Small intestine (tissue), 7 donors: ENCODE data around the gene CEP63. TPM values are rescaled to one million over a fixed set of nuclear protein-coding genes. Genes with fewer than 3 reads are reported as not detected.

Experiments
- DNase-seq, 2 donors: peaks; one replicate each; pipeline versions ENCODE4 v3.0.0 to v3.0.0-alpha.2; 2013
- FAIRE-seq: peaks from 2 replicates; lab custom pipeline; 2012; peaks lifted over from hg19 to GRCh38; lab: Jason Lieb, UNC
- H3K27ac ChIP-seq, 3 donors: one replicate each; pipeline ENCODE4 v1.5.1; 2013; ENCODE audit warnings: low read length in 2 of 3, mild to moderate bottlenecking in 2 of 3, control low read depth in 1 of 3, inconsistent platforms in 1 of 3, low read depth in 1 of 3, moderate library complexity in 1 of 3
- H3K27me3 ChIP-seq, 3 donors: one replicate each; pipeline ENCODE4 v1.6.1; 2013; ENCODE audit warnings: low read length in 3 of 3, inconsistent platforms in 1 of 3; ENCODE audit not compliant: control insufficient read depth in 3 of 3, insufficient read depth in 3 of 3
- H3K36me3 ChIP-seq, 3 donors: one replicate each; pipeline ENCODE4 v1.6.1; 2013; ENCODE audit warnings: low read length in 3 of 3, inconsistent platforms in 1 of 3, low read depth in 1 of 3, mild to moderate bottlenecking in 1 of 3, moderate library complexity in 1 of 3; ENCODE audit not compliant: control insufficient read depth in 3 of 3, insufficient read depth in 2 of 3
- H3K4me1 ChIP-seq, 3 donors: one replicate each; pipeline ENCODE4 v1.6.1; 2013; ENCODE audit warnings: low read length in 2 of 3, inconsistent platforms in 1 of 3, low read depth in 1 of 3, mild to moderate bottlenecking in 1 of 3, moderate library complexity in 1 of 3; ENCODE audit not compliant: control insufficient read depth in 3 of 3, insufficient read depth in 2 of 3
- H3K4me3 ChIP-seq, 3 donors: one replicate each; pipeline ENCODE4 v1.5.1; 2013; ENCODE audit warnings: low read length in 3 of 3, control low read depth in 1 of 3, inconsistent platforms in 1 of 3, low read depth in 1 of 3, mild to moderate bottlenecking in 1 of 3, moderate library complexity in 1 of 3
- H3K9me3 ChIP-seq, 2 donors: one replicate each; pipeline ENCODE4 v1.6.1; 2013; ENCODE audit warnings: low read depth in 1 of 2, low read length in 1 of 2; ENCODE audit not compliant: control insufficient read depth in 2 of 2, insufficient read depth in 1 of 2
- WGBS, 3 donors: extraction: QIAGEN DNeasy Blood & Tissue Kit; methylation state at CpG; one replicate each; pipeline ENCODE4 v1.1.7; 2013; 5-methylcytosine and 5-hydroxymethylcytosine counted together
- polyA plus RNA-seq, 4 donors: library from polyadenylated mRNA; stranded (reverse) in 3 of 4; unstranded in 1 of 4; fragments of 200-250 nt in 3 of 4; fragments of 120-200 nt in 1 of 4; gene quantifications; one replicate each; pipeline versions ENCODE4 v1.2.1 to v1.2.3, GENCODE V29; 2013
- donor health status: healthy with polysubstance abuse.
- donor health status: control.
- donor health status: control.
- donor health status: Bipolar disorder and iron deficiency.
- donor health status: healthy.

The CEP63 gene
- polyA plus RNA-seq, 4 donors, result 10.3 to 27.0 (median 13.9) TPM

GRCh38 chr3:134619301-134619615 is 133.4 kb downstream of the CEP63 start:
- DNase-seq, result no peak
- no peaks in the 10 kb centered on the region for H3K27me3 ChIP-seq
- FAIRE-seq, result no peak
- peaks cover 0 to 7% (median 0%) of the 10 kb centered on the region in 3 donors for H3K4me1 ChIP-seq
- H3K36me3 ChIP-seq, result peaks cover 0 to 2% (median 0%) of the 10 kb centered on the region in 3 donors
- no peaks in the 10 kb centered on the region for H3K9me3 ChIP-seq
- 83 to 90% (median 85%) methylated on average over 2 of the region's 2 CpGs for WGBS, 3 donors
- no peak overlapping the region for H3K27ac ChIP-seq
- H3K4me3 ChIP-seq, result no peak overlapping the region

GRCh38 chr3:134619884-134620445 is 134.1 kb downstream of the CEP63 start:
- no peaks in the 10 kb centered on the region for H3K27me3 ChIP-seq
- no peak overlapping the region for H3K4me3 ChIP-seq
- WGBS, 3 donors, result 81 to 90% (median 89%) methylated on average over 8 of the region's 8 CpGs
- peaks cover 0 to 7% (median 0%) of the 10 kb centered on the region in 3 donors for H3K4me1 ChIP-seq
- H3K27ac ChIP-seq, result no peak overlapping the region
- H3K36me3 ChIP-seq, result peaks cover 0 to 2% (median 0%) of the 10 kb centered on the region in 3 donors
- DNase-seq, result no peak
- FAIRE-seq, result no peak
- H3K9me3 ChIP-seq, result no peaks in the 10 kb centered on the region

GRCh38 chr3:134620476-134621115 is 134.7 kb downstream of the CEP63 start:
- no peaks in the 10 kb centered on the region for H3K9me3 ChIP-seq
- no peak overlapping the region for H3K4me3 ChIP-seq
- no peaks in the 10 kb centered on the region for H3K27me3 ChIP-seq
- FAIRE-seq, result no peak
- DNase-seq, result no peak
- peaks cover 0 to 7% (median 0%) of the 10 kb centered on the region in 3 donors for H3K4me1 ChIP-seq
- H3K27ac ChIP-seq, result no peak overlapping the region
- 83 to 88% (median 86%) methylated on average over 5 of the region's 5 CpGs for WGBS, 3 donors
- H3K36me3 ChIP-seq, result peaks cover 0 to 2% (median 0%) of the 10 kb centered on the region in 3 donors

- H3K4me1 ChIP-seq, result peaks cover 0 to 7% (median 0%) of the 10 kb centered on the region in 3 donors
- no peak overlapping the region for H3K4me3 ChIP-seq
- no peak overlapping the region for H3K27ac ChIP-seq
- H3K9me3 ChIP-seq, result no peaks in the 10 kb centered on the region
- DNase-seq (no peak), FAIRE-seq (no peak)
- no peaks in the 10 kb centered on the region for H3K27me3 ChIP-seq
- H3K36me3 ChIP-seq, result no peaks in the 10 kb centered on the region
- WGBS, 3 donors, result 70 to 85% (median 85%) methylated on average over 3 of the region's 3 CpGs
Observed at GRCh38 chr3:134621854-134622253, 136.0 kb downstream of the CEP63 start.

GRCh38 chr3:134622806-134623365 is 137.0 kb downstream of the CEP63 start:
- Histone ChIP-seq H3K27me3 (no peaks in the 10 kb centered on the region), H3K4me3 (no peak overlapping the region), H3K27ac (peak overlapping the region in 1 of 3 donors; percentile 21), H3K36me3 (no peaks in the 10 kb centered on the region), H3K9me3 (no peaks in the 10 kb centered on the region), H3K4me1 (peaks cover 0 to 7% (median 0%) of the 10 kb centered on the region in 3 donors)
- DNase-seq (peak; percentile 51 to 68), FAIRE-seq (no peak)
- WGBS, 3 donors, result 36 to 66% (median 52%) methylated on average over 5 of the region's 5 CpGs

- Histone ChIP-seq H3K27ac (no peak overlapping the region), H3K9me3 (no peaks in the 10 kb centered on the region), H3K36me3 (no peaks in the 10 kb centered on the region), H3K4me3 (no peak overlapping the region), H3K4me1 (peaks cover 0 to 7% (median 0%) of the 10 kb centered on the region in 3 donors), H3K27me3 (no peaks in the 10 kb centered on the region)
- no peak for FAIRE-seq
- 88 to 98% (median 91%) methylated on average over 7 of the region's 7 CpGs for WGBS, 3 donors
- DNase-seq, result no peak
Observed at GRCh38 chr3:134623615-134624245, 137.9 kb downstream of the CEP63 start.

Other genes starting within 250 kb of the CEP63 start
- gene RYK, start 235.2 kb upstream of the CEP63 start, polyA plus RNA-seq, result 10 to 100 TPM; 13.2 to 54.2 (median 22.0) TPM
- gene AMOTL2, start 111.6 kb upstream of the CEP63 start, polyA plus RNA-seq, result 10 to 100 TPM in 2 of 4 donors, 1 to 10 TPM in 2; 6.7 to 44.3 (median 10.3) TPM
- 10 to 100 TPM; 45.6 to 72.7 (median 65.8) TPM for gene ANAPC13, start 72 bp upstream of the CEP63 start, polyA plus RNA-seq
- under 1 TPM in 2 of 4 donors, not detected in 2; 0.48 to 0.55 TPM for gene KY, start 165.0 kb downstream of the CEP63 start, polyA plus RNA-seq